Osteocyte (in vitro differentiated cells): ENCODE results near the gene SPTBN2. TPM values are rescaled to one million over a fixed set of nuclear protein-coding genes. Genes with fewer than 3 reads are reported as not detected.

Source experiments
- DNase-seq: peaks from one replicate; pipeline ENCODE4 v3.0.0; 2021; ENCODE audit warnings: mixed read lengths; ENCODE audit not compliant: unreplicated experiment; ENCODE audit errors: extremely low spot score
- H3K27ac Mint-ChIP-seq: one replicate; pipeline ENCODE4 v1.8.0; 2021; ENCODE audit warnings: mild to moderate bottlenecking, mixed read lengths; ENCODE audit not compliant: unreplicated experiment
- H3K27me3 Mint-ChIP-seq: one replicate; pipeline ENCODE4 v1.8.0; 2021; ENCODE audit warnings: mixed read lengths; ENCODE audit not compliant: unreplicated experiment
- H3K36me3 Mint-ChIP-seq: one replicate; pipeline ENCODE4 v1.8.0; 2021; ENCODE audit warnings: mixed read lengths; ENCODE audit not compliant: unreplicated experiment
- H3K4me1 Mint-ChIP-seq: one replicate; pipeline ENCODE4 v1.8.0; 2021; ENCODE audit warnings: mixed read lengths; ENCODE audit not compliant: unreplicated experiment
- H3K4me3 Mint-ChIP-seq: one replicate; pipeline ENCODE4 v1.8.0; 2021; ENCODE audit warnings: mild to moderate bottlenecking, moderate library complexity, mixed read lengths; ENCODE audit not compliant: unreplicated experiment
- H3K9me3 Mint-ChIP-seq: one replicate; pipeline ENCODE4 v1.8.0; 2021; ENCODE audit warnings: mixed read lengths; ENCODE audit not compliant: unreplicated experiment
- total RNA-seq: library from RNA; stranded (reverse); gene quantifications from 2 replicates; pipeline ENCODE4 v1.2.1, GENCODE V29; 2021
- TF ChIP-seq, protein P1 (sequence below): fragments of 200-600 bp; sonication (generic); IDR thresholded peaks from 2 replicates; pipeline ENCODE4 v1.5.0; 2021; ENCODE audit warnings: antibody characterized with exemption, mild to moderate bottlenecking, moderate library complexity

The SPTBN2 gene
- total RNA-seq, 1 donor from 2014 or later = 12.6 TPM

DNA sequence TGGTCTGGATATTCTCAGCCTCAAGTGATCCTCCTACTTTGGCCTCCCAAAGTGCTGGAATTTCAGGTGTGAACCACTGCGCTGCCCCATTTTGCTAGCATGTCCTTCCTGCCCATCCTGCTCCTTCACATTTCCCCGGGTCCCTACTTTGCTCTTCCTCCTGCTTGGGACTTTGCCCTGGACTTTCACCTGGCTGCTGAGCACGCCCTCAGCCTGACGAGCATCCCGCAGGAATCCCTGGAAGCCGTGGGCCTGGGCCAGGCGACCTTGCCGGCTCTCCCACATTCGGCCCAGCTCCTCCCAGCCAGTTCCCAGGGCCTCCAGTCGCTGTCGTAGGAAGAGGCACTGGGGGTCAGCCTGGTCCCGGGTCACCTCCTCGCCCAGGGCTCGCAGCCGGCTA, 28.7 kb downstream of the SPTBN2 start:
- H3K27ac Mint-ChIP-seq = no peak overlapping the region
- peaks cover 11% of the 10 kb centered on the region for H3K36me3 Mint-ChIP-seq
- H3K4me1 Mint-ChIP-seq = no peaks in the 10 kb centered on the region
- H3K9me3 Mint-ChIP-seq = no peaks in the 10 kb centered on the region
- no peak for DNase-seq
- TF ChIP-seq, protein P1, sequence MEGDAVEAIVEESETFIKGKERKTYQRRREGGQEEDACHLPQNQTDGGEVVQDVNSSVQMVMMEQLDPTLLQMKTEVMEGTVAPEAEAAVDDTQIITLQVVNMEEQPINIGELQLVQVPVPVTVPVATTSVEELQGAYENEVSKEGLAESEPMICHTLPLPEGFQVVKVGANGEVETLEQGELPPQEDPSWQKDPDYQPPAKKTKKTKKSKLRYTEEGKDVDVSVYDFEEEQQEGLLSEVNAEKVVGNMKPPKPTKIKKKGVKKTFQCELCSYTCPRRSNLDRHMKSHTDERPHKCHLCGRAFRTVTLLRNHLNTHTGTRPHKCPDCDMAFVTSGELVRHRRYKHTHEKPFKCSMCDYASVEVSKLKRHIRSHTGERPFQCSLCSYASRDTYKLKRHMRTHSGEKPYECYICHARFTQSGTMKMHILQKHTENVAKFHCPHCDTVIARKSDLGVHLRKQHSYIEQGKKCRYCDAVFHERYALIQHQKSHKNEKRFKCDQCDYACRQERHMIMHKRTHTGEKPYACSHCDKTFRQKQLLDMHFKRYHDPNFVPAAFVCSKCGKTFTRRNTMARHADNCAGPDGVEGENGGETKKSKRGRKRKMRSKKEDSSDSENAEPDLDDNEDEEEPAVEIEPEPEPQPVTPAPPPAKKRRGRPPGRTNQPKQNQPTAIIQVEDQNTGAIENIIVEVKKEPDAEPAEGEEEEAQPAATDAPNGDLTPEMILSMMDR = no peak
- no peaks in the 10 kb centered on the region for H3K27me3 Mint-ChIP-seq
- H3K4me3 Mint-ChIP-seq = no peak overlapping the region

DNA sequence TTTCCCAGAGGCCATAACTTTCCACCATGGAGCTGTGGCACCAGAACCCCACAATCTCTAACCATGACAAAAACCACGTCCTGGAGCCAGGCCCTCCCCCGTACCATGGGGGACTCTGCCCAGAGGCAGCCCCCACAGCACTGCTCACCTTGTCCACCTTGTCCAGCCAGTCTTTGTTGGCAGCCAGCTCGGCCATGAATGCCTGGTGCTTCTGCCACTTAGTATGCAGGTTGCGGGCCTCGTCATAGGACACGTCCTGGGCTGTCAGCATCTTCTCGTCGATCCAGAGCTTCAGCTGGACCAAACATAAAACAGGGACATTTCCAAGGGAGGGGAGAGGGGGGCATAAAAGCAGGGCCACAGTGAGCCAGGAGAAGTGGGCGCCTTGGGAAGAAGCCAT, 30.5 kb downstream of the SPTBN2 start:
- Mint-ChIP-seq H3K27me3 (no peaks in the 10 kb centered on the region), H3K36me3 (peaks cover 11% of the 10 kb centered on the region), H3K4me3 (no peak overlapping the region), H3K4me1 (peaks cover 3% of the 10 kb centered on the region), H3K27ac (no peak overlapping the region), H3K9me3 (no peaks in the 10 kb centered on the region)
- no peak for DNase-seq
- TF ChIP-seq, protein P1 = no peak

DNA sequence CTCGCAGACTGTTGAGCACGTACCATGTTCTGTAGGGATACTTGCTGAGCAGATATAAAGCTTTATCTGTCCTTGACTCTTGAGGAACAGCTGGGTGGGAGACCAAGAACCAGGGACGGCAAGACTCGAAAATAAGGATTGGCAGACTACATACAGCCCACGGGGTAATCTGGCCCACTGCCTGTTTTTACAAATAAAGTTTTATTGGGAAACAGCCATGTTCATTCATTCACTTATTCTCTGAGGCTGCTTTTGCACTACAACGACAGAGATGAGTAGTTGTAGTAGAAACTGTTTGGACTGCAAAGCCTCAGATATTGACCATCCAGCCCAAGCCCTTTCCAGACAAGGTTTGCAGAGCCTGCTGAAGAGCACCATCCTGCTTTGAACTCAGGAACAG, 31.0 kb downstream of the SPTBN2 start:
- Mint-ChIP-seq H3K27me3 (no peaks in the 10 kb centered on the region), H3K36me3 (peaks cover 11% of the 10 kb centered on the region), H3K9me3 (no peaks in the 10 kb centered on the region), H3K27ac (no peak overlapping the region), H3K4me3 (no peak overlapping the region), H3K4me1 (peaks cover 3% of the 10 kb centered on the region)
- TF ChIP-seq, protein P1 = no peak
- no peak for DNase-seq

DNA sequence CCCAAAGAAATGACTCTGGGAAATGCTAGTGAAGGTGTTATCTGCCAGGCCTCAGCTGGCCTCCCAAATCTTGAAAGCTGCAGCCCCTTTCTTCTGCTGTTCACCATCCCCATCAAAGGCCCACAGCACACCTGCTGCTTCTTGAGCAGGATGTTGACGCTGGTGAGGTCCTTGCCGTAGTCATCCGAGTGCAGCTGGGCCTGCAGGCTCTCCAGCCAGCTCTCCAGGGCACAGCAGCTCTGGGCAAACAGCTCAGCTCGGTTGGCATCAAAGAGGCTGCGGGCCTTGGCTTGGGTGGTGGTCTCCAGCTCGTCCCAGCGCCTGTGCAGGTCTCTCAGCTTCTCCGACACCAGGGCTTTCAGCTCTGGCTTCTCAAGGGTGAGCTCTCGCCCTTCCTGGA, 32.9 kb downstream of the SPTBN2 start:
- Mint-ChIP-seq H3K36me3 (peaks cover 7% of the 10 kb centered on the region), H3K4me1 (peaks cover 3% of the 10 kb centered on the region), H3K9me3 (no peaks in the 10 kb centered on the region), H3K27me3 (no peaks in the 10 kb centered on the region), H3K4me3 (no peak overlapping the region), H3K27ac (no peak overlapping the region)
- TF ChIP-seq, protein P1 = no peak
- no peak for DNase-seq

DNA sequence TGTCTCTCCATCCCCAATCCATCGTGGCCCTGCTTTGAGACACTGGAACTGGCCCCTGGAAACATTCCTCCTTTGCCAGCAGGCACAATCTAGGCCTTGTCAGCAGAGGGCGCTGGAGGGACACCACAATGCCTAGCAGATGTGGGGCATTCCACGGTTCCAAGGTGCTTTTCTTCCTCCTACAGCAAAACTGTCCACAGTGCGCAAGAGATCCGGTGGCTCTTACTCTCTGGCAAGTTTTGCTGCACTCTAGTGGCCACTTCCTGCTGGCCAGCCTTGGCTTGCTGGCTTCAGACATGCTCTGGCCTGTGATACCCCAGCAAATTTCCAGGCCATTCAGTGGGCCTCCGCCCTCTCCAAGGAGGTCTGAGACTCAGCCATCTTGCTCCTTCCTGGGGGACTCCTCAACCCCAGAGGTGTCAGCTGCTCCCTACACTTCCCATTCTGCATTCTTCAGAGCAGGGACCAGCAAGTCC, 34.2 kb downstream of the SPTBN2 start:
- Mint-ChIP-seq H3K36me3 (peaks cover 4% of the 10 kb centered on the region), H3K4me3 (no peak overlapping the region), H3K27me3 (no peaks in the 10 kb centered on the region), H3K9me3 (no peaks in the 10 kb centered on the region), H3K27ac (peak overlapping the region; percentile 23), H3K4me1 (peaks cover 3% of the 10 kb centered on the region)
- DNase-seq = peak; percentile 95
- TF ChIP-seq, protein P1 = peak; percentile 97
